ENCODE results near the gene RNF151. TPM values are rescaled to one million over a fixed set of nuclear protein-coding genes. Genes with fewer than 3 reads are reported as not detected.
A peak's percentile ranks its signal among the peaks of the same experiment; 100 is the strongest.

The RNF151 gene
- total and polyA plus RNA-seq, 2 donors (not counting 1 experiment from before 2014, with no cell fraction given): 0.13 to 0.76 TPM

DNA sequence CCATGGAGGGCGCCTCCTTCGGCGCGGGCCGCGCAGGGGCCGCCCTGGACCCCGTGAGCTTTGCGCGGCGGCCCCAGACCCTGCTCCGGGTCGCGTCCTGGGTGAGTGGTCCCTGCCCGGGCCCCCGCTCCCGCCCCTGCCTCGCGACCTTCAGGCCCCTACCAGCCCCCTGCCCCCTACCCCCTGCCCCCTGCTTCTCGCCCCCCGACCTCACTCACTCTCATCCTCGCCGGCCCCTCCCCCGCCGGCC is 23.4 kb downstream of the RNF151 start:
- Mint-ChIP-seq H3K4me3 (no peak overlapping the region), H3K4me1 (peaks cover 38% of the 10 kb centered on the region), H3K27me3 (no peaks in the 10 kb centered on the region), H3K27ac (no peak overlapping the region), H3K9me3 (ENCODE audit: insufficient read depth) (no peaks in the 10 kb centered on the region)
- ChIA-PET POLR2A (interaction anchor here (1.1 to 3.0 kb wide), 5 partner anchors 18 to 165 kb away, joined by 3 to 36 read pairs (median 3); partner anchors contain the start of genes RPS2, TBL3 and TRAF7), CTCF (no interaction called here)
- WGBS (ENCODE audit: insufficient coverage): 0% methylated on average over 2 of the region's 25 CpGs
- H3K9me3 ChIP-seq (ENCODE audit: control extremely low read depth in 1 of 3, control insufficient read depth in 2 of 3, insufficient read depth in 1 of 3, low read length in 2 of 3): peaks cover 0 to 13% (median 0%) of the 10 kb centered on the region in 3 donors
- no peaks in the 10 kb centered on the region for H3K79me2 ChIP-seq (ENCODE audit: control insufficient read depth, insufficient read depth, low read length)
- H3K4me1 ChIP-seq (ENCODE audit: control insufficient read depth in 2 of 2, insufficient read depth in 2 of 2, low read length in 2 of 2): peaks cover 26 to 40% of the 10 kb centered on the region in 2 donors
- H4K20me1 ChIP-seq (ENCODE audit: control insufficient read depth, insufficient read depth, low read length, poor library complexity, severe bottlenecking): no peaks in the 10 kb centered on the region
- no peak for ATAC-seq (ENCODE audit: low read depth)
- TF ChIP-seq, protein P1, sequence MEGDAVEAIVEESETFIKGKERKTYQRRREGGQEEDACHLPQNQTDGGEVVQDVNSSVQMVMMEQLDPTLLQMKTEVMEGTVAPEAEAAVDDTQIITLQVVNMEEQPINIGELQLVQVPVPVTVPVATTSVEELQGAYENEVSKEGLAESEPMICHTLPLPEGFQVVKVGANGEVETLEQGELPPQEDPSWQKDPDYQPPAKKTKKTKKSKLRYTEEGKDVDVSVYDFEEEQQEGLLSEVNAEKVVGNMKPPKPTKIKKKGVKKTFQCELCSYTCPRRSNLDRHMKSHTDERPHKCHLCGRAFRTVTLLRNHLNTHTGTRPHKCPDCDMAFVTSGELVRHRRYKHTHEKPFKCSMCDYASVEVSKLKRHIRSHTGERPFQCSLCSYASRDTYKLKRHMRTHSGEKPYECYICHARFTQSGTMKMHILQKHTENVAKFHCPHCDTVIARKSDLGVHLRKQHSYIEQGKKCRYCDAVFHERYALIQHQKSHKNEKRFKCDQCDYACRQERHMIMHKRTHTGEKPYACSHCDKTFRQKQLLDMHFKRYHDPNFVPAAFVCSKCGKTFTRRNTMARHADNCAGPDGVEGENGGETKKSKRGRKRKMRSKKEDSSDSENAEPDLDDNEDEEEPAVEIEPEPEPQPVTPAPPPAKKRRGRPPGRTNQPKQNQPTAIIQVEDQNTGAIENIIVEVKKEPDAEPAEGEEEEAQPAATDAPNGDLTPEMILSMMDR (IDR thresholded peaks at IDR 0.05): no peak
- no peak for TF ChIP-seq EZH2 (IDR thresholded peaks at IDR 0.05; ENCODE audit: borderline replicate concordance, insufficient read depth, low read depth, low read length, poor library complexity, severe bottlenecking)
- no peaks in the 10 kb centered on the region for H3K27me3 ChIP-seq (replicated peaks in 1 of 4; ENCODE audit: control extremely low read depth in 1 of 4, control insufficient read depth in 3 of 4, insufficient read depth in 4 of 4, low read length in 3 of 4)
- peak overlapping the region in 4 of 5 experiments; percentile 65 to 93 (median 69) for H3K4me3 ChIP-seq (ENCODE audit: control extremely low read depth in 1 of 5, extremely low read depth in 1 of 5, insufficient read depth in 1 of 5, low read depth in 2 of 5, low read length in 4 of 5)
- no peak overlapping the region for H2AFZ ChIP-seq (ENCODE audit: insufficient read depth, low read depth, low read length, poor library complexity, severe bottlenecking)
- intact Hi-C loops (cut with micrococcal nuclease): loop anchor here (2.0 to 10.0 kb wide), 3 partner anchors 25 to 787 kb away; partner anchors contain the start of genes ELOB, MSRB1 and RPS2
- peaks cover 0 to 10% of the 10 kb centered on the region in 2 experiments for H3K36me3 ChIP-seq (replicated peaks in 1 of 2; ENCODE audit: control extremely low read depth in 1 of 2, control insufficient read depth in 1 of 2, extremely low read depth in 1 of 2, insufficient read depth in 2 of 2, low read length in 1 of 2)
- H3K9ac ChIP-seq (ENCODE audit: low read length): peak overlapping the region; percentile 90
- H3K27ac ChIP-seq (ENCODE audit: low read length in 2 of 2): peak overlapping the region in 1 of 2 donors; percentile 92
- H3K4me2 ChIP-seq (replicated peaks; ENCODE audit: low read depth, low read length, poor library complexity, severe bottlenecking): peak overlapping the region; percentile 100
- no peak for DNase-seq

- Mint-ChIP-seq H3K9me3 (ENCODE audit: insufficient read depth) (no peaks in the 10 kb centered on the region), H3K27me3 (no peaks in the 10 kb centered on the region), H3K4me1 (peaks cover 34% of the 10 kb centered on the region), H3K27ac (peak overlapping the region; percentile 97), H3K4me3 (peak overlapping the region; percentile 91)
- peak overlapping the region in 4 of 5 experiments; percentile 65 to 93 (median 69) for H3K4me3 ChIP-seq (ENCODE audit: control extremely low read depth in 1 of 5, extremely low read depth in 1 of 5, insufficient read depth in 1 of 5, low read depth in 2 of 5, low read length in 4 of 5)
- ATAC-seq (ENCODE audit: low read depth) (peak; percentile 17), DNase-seq (peak; percentile 78)
- peak overlapping the region; percentile 56 for H2AFZ ChIP-seq (ENCODE audit: insufficient read depth, low read depth, low read length, poor library complexity, severe bottlenecking)
- intact Hi-C loops (cut with micrococcal nuclease): loop anchor here (1.0 to 10.0 kb wide), 4 partner anchors 7 to 787 kb away; partner anchors contain the start of genes ELOB, MSRB1 and RPS2
- H3K4me2 ChIP-seq (replicated peaks; ENCODE audit: low read depth, low read length, poor library complexity, severe bottlenecking): peak overlapping the region; percentile 100
- H3K4me1 ChIP-seq (ENCODE audit: control insufficient read depth in 2 of 2, insufficient read depth in 2 of 2, low read length in 2 of 2): peaks cover 24 to 35% of the 10 kb centered on the region in 2 donors
- ChIA-PET CTCF (interaction anchor here (0.6 to 5.5 kb wide), 5 partner anchors 14 to 452 kb away, joined by 3 to 32 read pairs (median 4); partner anchors contain the start of gene TRAF7), POLR2A (interaction anchor here (0.7 to 3.0 kb wide), 13 partner anchors 8 to 261 kb away, joined by 3 to 36 read pairs (median 5); partner anchors contain the start of genes ECI1, MSRB1, RNF151 and RPS2)
- no peaks in the 10 kb centered on the region for H3K27me3 ChIP-seq (replicated peaks in 1 of 4; ENCODE audit: control extremely low read depth in 1 of 4, control insufficient read depth in 3 of 4, insufficient read depth in 4 of 4, low read length in 3 of 4)
- TF ChIP-seq, protein P1 (IDR thresholded peaks at IDR 0.05): no peak
- peak; percentile 75 for TF ChIP-seq EZH2 (IDR thresholded peaks at IDR 0.05; ENCODE audit: borderline replicate concordance, insufficient read depth, low read depth, low read length, poor library complexity, severe bottlenecking)
- H4K20me1 ChIP-seq (ENCODE audit: control insufficient read depth, insufficient read depth, low read length, poor library complexity, severe bottlenecking): no peaks in the 10 kb centered on the region
- no peaks in the 10 kb centered on the region for H3K79me2 ChIP-seq (ENCODE audit: control insufficient read depth, insufficient read depth, low read length)
- WGBS (ENCODE audit: insufficient coverage): 2% methylated on average over 25 of the region's 50 CpGs
- peaks cover 0 to 13% (median 0%) of the 10 kb centered on the region in 3 donors for H3K9me3 ChIP-seq (ENCODE audit: control extremely low read depth in 1 of 3, control insufficient read depth in 2 of 3, insufficient read depth in 1 of 3, low read length in 2 of 3)
- peak overlapping the region; percentile 90 for H3K9ac ChIP-seq (ENCODE audit: low read length)
- peak overlapping the region; percentile 86 to 92 for H3K27ac ChIP-seq (ENCODE audit: low read length in 2 of 2)
- H3K36me3 ChIP-seq (replicated peaks in 1 of 2; ENCODE audit: control extremely low read depth in 1 of 2, control insufficient read depth in 1 of 2, extremely low read depth in 1 of 2, insufficient read depth in 2 of 2, low read length in 1 of 2): peaks cover 0 to 7% of the 10 kb centered on the region in 2 experiments
Measured at GRCh38 chr16:1990351-1991134, 23.9 kb downstream of the RNF151 start.

Measured in B cell (primary cell).